ENCODE results near the gene CLSTN2.

Gene CLSTN2

DNA sequence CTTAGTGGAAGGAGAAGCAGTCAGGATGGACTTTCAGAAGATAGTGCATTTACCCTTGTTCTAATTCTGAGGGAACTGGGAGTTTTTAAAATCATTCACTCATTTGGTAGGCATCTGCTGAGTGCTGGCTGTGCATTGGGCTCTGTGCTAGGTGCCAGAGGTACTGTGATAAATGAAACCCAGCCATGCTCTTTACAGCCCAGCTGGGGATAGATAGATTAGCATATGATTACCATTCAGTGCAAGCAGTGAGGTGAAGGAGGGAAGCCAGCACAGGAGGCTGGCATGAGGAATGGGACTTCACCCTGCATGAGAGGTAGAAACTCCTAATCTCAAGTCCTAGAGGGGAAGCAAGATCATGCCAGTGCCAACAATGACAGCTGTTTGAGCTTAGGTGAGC is 381.0 kb downstream of the CLSTN2 start:
- no peaks in the 10 kb centered on the region for H3K9me3 ChIP-seq (ENCODE audit: low read length)
- H3K27me3 ChIP-seq (ENCODE audit: insufficient read depth, low read length), result no peaks in the 10 kb centered on the region
- no peaks in the 10 kb centered on the region for H3K4me1 ChIP-seq (ENCODE audit: insufficient read depth, low read length)
- H2AFZ ChIP-seq (ENCODE audit: low read depth, low read length), result no peak overlapping the region
- H3K36me3 ChIP-seq (ENCODE audit: insufficient read depth, low read length), result no peaks in the 10 kb centered on the region
- no peak overlapping the region for H3K4me3 ChIP-seq (ENCODE audit: low read length)

- H3K9me3 ChIP-seq (ENCODE audit: low read length), result no peaks in the 10 kb centered on the region
- no peaks in the 10 kb centered on the region for H3K27me3 ChIP-seq (ENCODE audit: insufficient read depth, low read length)
- H3K4me1 ChIP-seq (ENCODE audit: insufficient read depth, low read length), result no peaks in the 10 kb centered on the region
- H2AFZ ChIP-seq (ENCODE audit: low read depth, low read length), result no peak overlapping the region
- H3K36me3 ChIP-seq (ENCODE audit: insufficient read depth, low read length), result no peaks in the 10 kb centered on the region
- no peak overlapping the region for H3K4me3 ChIP-seq (ENCODE audit: low read length)
Observed at GRCh38 chr3:140316466-140316865, 381.5 kb downstream of the CLSTN2 start.

GRCh38 chr3:140316868-140317400 is 381.9 kb downstream of the CLSTN2 start:
- Histone ChIP-seq H3K4me3 (ENCODE audit: low read length) (no peak overlapping the region), H3K27me3 (ENCODE audit: insufficient read depth, low read length) (no peaks in the 10 kb centered on the region), H2AFZ (ENCODE audit: low read depth, low read length) (no peak overlapping the region), H3K9me3 (ENCODE audit: low read length) (no peaks in the 10 kb centered on the region), H3K4me1 (ENCODE audit: insufficient read depth, low read length) (no peaks in the 10 kb centered on the region), H3K36me3 (ENCODE audit: insufficient read depth, low read length) (no peaks in the 10 kb centered on the region)

DNA sequence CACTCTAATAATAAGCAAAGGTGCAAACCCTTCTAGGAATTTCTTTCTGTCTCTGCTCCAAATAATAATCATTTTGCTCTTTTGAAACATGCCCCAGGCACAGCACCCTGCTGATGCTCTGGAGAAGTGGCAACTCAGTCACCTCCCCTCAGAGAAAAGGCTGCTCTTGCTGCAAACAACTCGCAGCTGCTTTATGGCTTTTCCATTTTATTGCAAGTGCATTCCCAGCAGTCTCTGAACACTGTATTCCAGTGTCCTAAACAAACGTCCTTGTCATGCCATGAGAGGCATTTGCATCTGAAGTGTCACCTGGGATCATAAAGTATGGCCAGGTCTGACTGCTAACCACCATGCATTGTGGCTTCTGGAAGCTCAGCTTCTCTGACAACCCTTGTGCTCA is 384.8 kb downstream of the CLSTN2 start:
- Histone ChIP-seq H3K4me3 (ENCODE audit: low read length) (no peak overlapping the region), H3K9me3 (ENCODE audit: low read length) (no peaks in the 10 kb centered on the region)

GRCh38 chr3:140323561-140323960 is 388.6 kb downstream of the CLSTN2 start:
- Histone ChIP-seq H3K36me3 (ENCODE audit: insufficient read depth, low read length) (no peaks in the 10 kb centered on the region), H3K4me3 (ENCODE audit: low read length) (no peak overlapping the region), H3K27me3 (ENCODE audit: insufficient read depth, low read length) (no peaks in the 10 kb centered on the region), H3K9me3 (ENCODE audit: low read length) (no peaks in the 10 kb centered on the region), H3K4me1 (ENCODE audit: insufficient read depth, low read length) (no peaks in the 10 kb centered on the region), H2AFZ (ENCODE audit: low read depth, low read length) (no peak overlapping the region)

More for the DNA sequence above, 384.8 kb downstream of the CLSTN2 start:
- no peak overlapping the region for H2AFZ ChIP-seq (ENCODE audit: low read depth, low read length)
- no peaks in the 10 kb centered on the region for H3K27me3 ChIP-seq (ENCODE audit: insufficient read depth, low read length)
- H3K36me3 ChIP-seq (ENCODE audit: insufficient read depth, low read length), result no peaks in the 10 kb centered on the region
- H3K4me1 ChIP-seq (ENCODE audit: insufficient read depth, low read length), result no peaks in the 10 kb centered on the region

DNA sequence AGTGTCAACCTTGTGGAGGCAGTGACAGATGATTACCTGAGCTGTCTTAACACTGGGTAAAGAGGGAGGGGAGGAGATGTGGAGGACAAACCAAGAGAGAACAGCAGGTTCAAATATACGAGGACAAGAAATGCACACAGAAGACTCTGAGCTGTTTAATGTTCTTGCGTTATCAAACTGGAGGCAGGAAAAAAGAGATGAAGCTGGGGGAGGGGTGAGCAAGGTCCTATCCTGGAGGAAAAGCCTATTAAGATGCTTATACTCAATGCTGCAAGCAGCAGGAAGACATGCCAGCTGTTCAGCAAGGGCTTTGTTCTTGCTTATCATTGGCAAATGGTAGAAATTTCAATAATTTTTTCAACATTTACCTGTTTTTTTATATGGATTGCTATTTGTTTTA is 397.1 kb downstream of the CLSTN2 start:
- Histone ChIP-seq H3K9me3 (ENCODE audit: low read length) (no peaks in the 10 kb centered on the region), H2AFZ (ENCODE audit: low read depth, low read length) (no peak overlapping the region), H3K4me3 (ENCODE audit: low read length) (no peak overlapping the region), H3K36me3 (ENCODE audit: insufficient read depth, low read length) (no peaks in the 10 kb centered on the region), H3K27me3 (ENCODE audit: insufficient read depth, low read length) (no peaks in the 10 kb centered on the region), H3K4me1 (ENCODE audit: insufficient read depth, low read length) (no peaks in the 10 kb centered on the region)

DNA sequence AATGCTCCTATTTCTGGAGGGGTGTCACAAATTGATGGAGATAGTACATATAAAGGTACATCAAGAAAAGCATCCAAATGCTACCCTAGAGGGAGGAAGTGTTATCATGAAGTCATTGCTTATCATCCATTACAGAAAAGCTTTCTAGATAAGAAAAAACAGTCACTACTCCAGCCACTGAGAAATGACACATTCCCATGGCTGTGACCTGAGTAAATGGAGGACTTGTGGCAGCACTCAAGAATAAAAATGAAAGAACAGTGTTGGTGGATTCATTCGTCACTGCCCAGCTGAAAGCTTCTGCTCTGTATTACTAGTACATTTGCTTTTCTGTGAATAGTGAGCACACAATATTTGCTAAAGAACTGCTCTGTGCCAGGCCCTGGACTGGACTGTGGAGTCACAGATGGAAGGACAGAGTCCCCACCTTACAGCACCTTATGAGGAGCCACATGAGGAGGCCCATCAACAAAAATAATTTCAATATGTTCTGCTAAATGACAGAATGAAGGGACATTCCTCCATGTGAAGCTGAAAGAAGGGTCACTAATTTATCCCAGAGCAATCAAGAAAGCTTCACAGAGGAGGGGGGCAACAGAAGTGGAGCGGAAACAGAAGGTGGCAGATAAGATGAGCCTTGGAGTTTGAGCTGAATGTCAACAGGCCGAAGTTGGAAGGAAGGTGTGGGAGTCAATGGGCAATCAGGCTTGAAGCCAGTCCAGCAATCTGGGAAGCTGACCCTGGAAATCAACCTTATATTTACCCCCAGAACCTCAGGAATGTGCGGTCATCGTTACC is 399.3 kb downstream of the CLSTN2 start:
- Histone ChIP-seq H3K4me3 (ENCODE audit: low read length) (no peak overlapping the region), H3K4me1 (ENCODE audit: insufficient read depth, low read length) (no peaks in the 10 kb centered on the region), H3K27me3 (ENCODE audit: insufficient read depth, low read length) (no peaks in the 10 kb centered on the region), H3K9me3 (ENCODE audit: low read length) (no peaks in the 10 kb centered on the region), H3K36me3 (ENCODE audit: insufficient read depth, low read length) (no peaks in the 10 kb centered on the region), H2AFZ (ENCODE audit: low read depth, low read length) (no peak overlapping the region)

- Histone ChIP-seq H2AFZ (ENCODE audit: low read depth, low read length) (no peak overlapping the region), H3K36me3 (ENCODE audit: insufficient read depth, low read length) (no peaks in the 10 kb centered on the region), H3K9me3 (ENCODE audit: low read length) (no peaks in the 10 kb centered on the region), H3K4me3 (ENCODE audit: low read length) (no peak overlapping the region), H3K27me3 (ENCODE audit: insufficient read depth, low read length) (no peaks in the 10 kb centered on the region), H3K4me1 (ENCODE audit: insufficient read depth, low read length) (no peaks in the 10 kb centered on the region)
Observed at GRCh38 chr3:140336465-140336864, 401.5 kb downstream of the CLSTN2 start.

DNA sequence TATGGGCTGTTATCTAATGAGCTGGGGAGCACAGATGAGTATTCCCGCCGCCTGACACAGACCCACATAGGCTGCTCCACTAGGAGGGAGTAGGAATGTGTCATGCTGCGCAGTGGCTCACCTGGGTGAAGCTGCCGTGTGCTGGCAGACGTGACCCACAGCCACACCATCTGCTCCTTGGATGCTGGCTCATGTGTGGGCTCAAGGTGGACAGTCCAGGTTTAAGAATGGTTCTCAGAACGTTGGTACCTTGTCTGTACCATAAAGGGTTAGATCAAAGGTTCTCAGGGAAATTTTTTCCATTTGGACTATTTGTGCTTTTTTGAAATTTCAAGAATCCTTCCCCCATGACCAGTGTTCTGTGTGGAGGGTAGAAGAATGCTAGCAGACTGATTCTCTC is 403.9 kb downstream of the CLSTN2 start:
- H3K36me3 ChIP-seq (ENCODE audit: insufficient read depth, low read length), result no peaks in the 10 kb centered on the region
- no peaks in the 10 kb centered on the region for H3K9me3 ChIP-seq (ENCODE audit: low read length)
- H3K4me1 ChIP-seq (ENCODE audit: insufficient read depth, low read length), result no peaks in the 10 kb centered on the region
- H3K4me3 ChIP-seq (ENCODE audit: low read length), result no peak overlapping the region
- no peaks in the 10 kb centered on the region for H3K27me3 ChIP-seq (ENCODE audit: insufficient read depth, low read length)
- H2AFZ ChIP-seq (ENCODE audit: low read depth, low read length), result no peak overlapping the region

GRCh38 chr3:140341203-140341602 is 406.2 kb downstream of the CLSTN2 start:
- no peaks in the 10 kb centered on the region for H3K4me1 ChIP-seq (ENCODE audit: insufficient read depth, low read length)

GRCh38 chr3:140341817-140342403 is 406.9 kb downstream of the CLSTN2 start:
- Histone ChIP-seq H2AFZ (ENCODE audit: low read depth, low read length) (no peak overlapping the region), H3K4me3 (ENCODE audit: low read length) (no peak overlapping the region), H3K36me3 (ENCODE audit: insufficient read depth, low read length) (no peaks in the 10 kb centered on the region), H3K9me3 (ENCODE audit: low read length) (no peaks in the 10 kb centered on the region), H3K27me3 (ENCODE audit: insufficient read depth, low read length) (no peaks in the 10 kb centered on the region), H3K4me1 (ENCODE audit: insufficient read depth, low read length) (no peaks in the 10 kb centered on the region)

More at GRCh38 chr3:140341203-140341602, 406.2 kb downstream of the CLSTN2 start:
- Histone ChIP-seq H3K27me3 (ENCODE audit: insufficient read depth, low read length) (no peaks in the 10 kb centered on the region), H3K4me3 (ENCODE audit: low read length) (no peak overlapping the region), H3K36me3 (ENCODE audit: insufficient read depth, low read length) (no peaks in the 10 kb centered on the region), H3K9me3 (ENCODE audit: low read length) (no peaks in the 10 kb centered on the region), H2AFZ (ENCODE audit: low read depth, low read length) (no peak overlapping the region)

DNA sequence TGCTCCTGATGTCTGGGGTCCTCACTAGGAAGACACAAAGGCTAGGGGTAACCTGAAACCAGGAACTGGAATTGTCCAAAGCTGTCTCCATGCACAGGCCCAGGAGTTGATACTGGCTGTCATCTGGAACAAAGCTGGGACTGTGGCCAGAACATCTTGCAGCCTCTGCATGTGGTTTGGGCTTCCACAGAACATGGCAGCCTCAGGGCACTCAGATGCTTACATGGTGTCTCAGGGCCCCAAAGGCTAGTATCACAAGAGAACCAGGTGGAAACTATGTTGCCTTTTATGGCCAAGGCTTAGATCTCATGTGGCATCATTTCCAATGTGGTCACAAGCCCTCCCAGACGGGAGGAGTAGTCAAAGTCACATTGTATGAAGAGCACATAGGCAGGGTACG is 407.7 kb downstream of the CLSTN2 start:
- H3K9me3 ChIP-seq (ENCODE audit: low read length), result no peaks in the 10 kb centered on the region
- no peaks in the 10 kb centered on the region for H3K27me3 ChIP-seq (ENCODE audit: insufficient read depth, low read length)
- no peaks in the 10 kb centered on the region for H3K36me3 ChIP-seq (ENCODE audit: insufficient read depth, low read length)
- no peak overlapping the region for H2AFZ ChIP-seq (ENCODE audit: low read depth, low read length)
- no peaks in the 10 kb centered on the region for H3K4me1 ChIP-seq (ENCODE audit: insufficient read depth, low read length)
- H3K4me3 ChIP-seq (ENCODE audit: low read length), result no peak overlapping the region

DNA sequence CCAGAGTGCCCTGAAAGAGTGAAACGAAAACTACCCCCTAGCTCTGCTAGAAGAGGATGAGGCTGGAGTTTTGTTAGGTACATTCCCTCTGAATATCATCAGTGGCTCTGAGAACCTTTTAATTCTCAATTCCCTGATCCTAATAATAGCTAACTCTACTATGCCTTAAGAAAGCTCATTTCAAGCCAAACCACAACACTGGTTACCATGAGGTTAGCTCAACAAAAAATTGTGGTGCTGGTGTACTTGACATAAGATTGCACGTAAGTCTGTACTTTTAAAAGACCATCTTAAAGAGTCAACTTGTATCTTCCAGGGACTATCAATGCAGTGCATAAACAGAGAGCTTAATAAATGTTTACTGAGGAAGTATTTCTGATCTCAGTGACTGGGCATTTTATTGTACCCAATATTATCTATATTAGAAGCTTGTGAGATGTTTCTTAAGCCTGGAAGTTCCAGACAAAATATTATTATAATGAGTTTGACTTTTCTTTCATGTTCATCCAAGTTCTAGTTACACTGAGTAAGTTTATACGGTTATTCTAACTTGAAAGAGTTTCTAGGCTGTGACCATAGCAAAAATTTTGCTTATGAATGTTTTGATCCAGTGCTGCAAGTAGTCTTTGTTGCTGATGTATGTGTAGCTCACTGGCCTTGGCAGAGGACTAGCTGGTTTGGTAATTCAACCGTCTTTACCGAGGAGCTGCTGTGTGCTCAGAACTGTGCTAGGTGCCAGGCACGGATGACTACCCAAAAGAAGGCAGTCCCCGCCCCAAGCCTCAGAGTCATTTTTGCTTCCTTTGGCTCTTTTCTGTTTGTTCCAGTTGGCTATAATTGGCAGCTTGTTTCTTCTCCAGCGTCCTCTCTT is 408.5 kb downstream of the CLSTN2 start:
- no peak overlapping the region for H3K4me3 ChIP-seq (ENCODE audit: low read length)
- H2AFZ ChIP-seq (ENCODE audit: low read depth, low read length), result no peak overlapping the region
- H3K27me3 ChIP-seq (ENCODE audit: insufficient read depth, low read length), result no peaks in the 10 kb centered on the region
- H3K36me3 ChIP-seq (ENCODE audit: insufficient read depth, low read length), result no peaks in the 10 kb centered on the region
- no peaks in the 10 kb centered on the region for H3K9me3 ChIP-seq (ENCODE audit: low read length)
- H3K4me1 ChIP-seq (ENCODE audit: insufficient read depth, low read length), result no peaks in the 10 kb centered on the region

Measured in neuron (in vitro differentiated cells).